Measurements from ENCODE around the gene GID8.

The GID8 gene

GRCh38 chr20:62916703-62917476, 21.1 kb upstream of the GID8 start:
- no peak for TF ChIP-seq CTCF (IDR thresholded peaks at IDR 0.05; ENCODE audit: insufficient read depth, low read depth, low read length, missing control alignments)
- no peak for DNase-seq (ENCODE audit: low read depth)
- H3K4me3 ChIP-seq (ENCODE audit: low read length): no peak overlapping the region

GRCh38 chr20:62917720-62918119, 20.2 kb upstream of the GID8 start:
- no peak for TF ChIP-seq CTCF (IDR thresholded peaks at IDR 0.05; ENCODE audit: insufficient read depth, low read depth, low read length, missing control alignments)
- DNase-seq (ENCODE audit: low read depth): no peak
- H3K4me3 ChIP-seq (ENCODE audit: low read length): no peak overlapping the region

GRCh38 chr20:62918147-62918546, 19.8 kb upstream of the GID8 start:
- H3K4me3 ChIP-seq (ENCODE audit: low read length): no peak overlapping the region
- no peak for TF ChIP-seq CTCF (IDR thresholded peaks at IDR 0.05; ENCODE audit: insufficient read depth, low read depth, low read length, missing control alignments)
- no peak for DNase-seq (ENCODE audit: low read depth)

GRCh38 chr20:62918831-62919230, 19.1 kb upstream of the GID8 start:
- no peak for DNase-seq (ENCODE audit: low read depth)
- H3K4me3 ChIP-seq (ENCODE audit: low read length): no peak overlapping the region
- TF ChIP-seq CTCF (IDR thresholded peaks at IDR 0.05; ENCODE audit: insufficient read depth, low read depth, low read length, missing control alignments): no peak

GRCh38 chr20:62920039-62920645, 17.8 kb upstream of the GID8 start:
- TF ChIP-seq CTCF (IDR thresholded peaks at IDR 0.05; ENCODE audit: insufficient read depth, low read depth, low read length, missing control alignments): no peak
- no peak overlapping the region for H3K4me3 ChIP-seq (ENCODE audit: low read length)
- no peak for DNase-seq (ENCODE audit: low read depth)

- peak; percentile 81 for TF ChIP-seq CTCF (IDR thresholded peaks at IDR 0.05; ENCODE audit: insufficient read depth, low read depth, low read length, missing control alignments)
- no peak overlapping the region for H3K4me3 ChIP-seq (ENCODE audit: low read length)
- DNase-seq (ENCODE audit: low read depth): peak; percentile 85
These were observed 16.7 kb upstream of the GID8 start for GRCh38 chr20:62921119-62921687.

All from epithelial cell of esophagus (primary cell).